ENCODE results near the gene IL21R. TPM values are rescaled to one million over a fixed set of nuclear protein-coding genes. Genes with fewer than 3 reads are reported as not detected.

IL21R gene
- total RNA-seq, 1 experiment from 2014 or later, result 1.9 TPM

DNA sequence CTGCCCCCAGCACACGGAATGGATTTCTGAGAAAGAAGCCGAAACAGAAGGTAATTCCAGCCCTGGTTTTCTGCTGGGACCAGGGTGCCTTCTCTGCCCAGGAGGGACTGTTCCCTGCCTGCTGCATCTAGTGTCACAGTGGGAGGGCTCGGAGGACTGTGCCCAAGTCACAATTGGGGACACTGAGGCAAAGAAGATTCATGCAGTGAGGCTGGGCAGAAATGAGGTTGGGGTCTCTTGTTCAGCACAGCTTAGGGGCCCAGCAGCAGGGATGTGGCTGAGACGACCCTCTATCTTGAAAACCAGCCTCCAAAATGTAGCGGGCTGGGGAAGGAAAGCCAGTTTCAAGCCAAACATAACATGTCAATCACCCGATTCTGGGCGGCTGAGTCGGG lies 592 bp downstream of the IL21R start:
- H3K79me2 ChIP-seq (ENCODE audit: low read length), result no peaks in the 10 kb centered on the region
- H3K4me2 ChIP-seq (ENCODE audit: low read depth, low read length, poor library complexity, severe bottlenecking), result peak overlapping the region; percentile 70
- no peaks in the 10 kb centered on the region for H3K36me3 ChIP-seq (ENCODE audit: insufficient read depth, low read length)
- H3K4me3 ChIP-seq (ENCODE audit: low read length), result peak overlapping the region; percentile 38; the same call in 1 of the 2 replicates
- no peak overlapping the region for H2AFZ ChIP-seq (ENCODE audit: low read length)
- H3K9me3 ChIP-seq (ENCODE audit: low read length), result no peaks in the 10 kb centered on the region
- peaks cover 2% of the 10 kb centered on the region; the same call in 1 of the 2 replicates for H4K20me1 ChIP-seq (ENCODE audit: insufficient read depth, low read depth, low read length)
- no peak for DNase-seq
- no peaks in the 10 kb centered on the region for H3K9me2 ChIP-seq (replicated peaks; ENCODE audit: insufficient read depth, low read length)
- H3K9ac ChIP-seq (ENCODE audit: low read length), result peak overlapping the region; percentile 37
- H3K27me3 ChIP-seq (ENCODE audit: low read length), result no peaks in the 10 kb centered on the region
- H3K27ac ChIP-seq (ENCODE audit: low read length), result no peak overlapping the region
- H3K4me1 ChIP-seq (ENCODE audit: low read length), result peaks cover 46% of the 10 kb centered on the region

DNA sequence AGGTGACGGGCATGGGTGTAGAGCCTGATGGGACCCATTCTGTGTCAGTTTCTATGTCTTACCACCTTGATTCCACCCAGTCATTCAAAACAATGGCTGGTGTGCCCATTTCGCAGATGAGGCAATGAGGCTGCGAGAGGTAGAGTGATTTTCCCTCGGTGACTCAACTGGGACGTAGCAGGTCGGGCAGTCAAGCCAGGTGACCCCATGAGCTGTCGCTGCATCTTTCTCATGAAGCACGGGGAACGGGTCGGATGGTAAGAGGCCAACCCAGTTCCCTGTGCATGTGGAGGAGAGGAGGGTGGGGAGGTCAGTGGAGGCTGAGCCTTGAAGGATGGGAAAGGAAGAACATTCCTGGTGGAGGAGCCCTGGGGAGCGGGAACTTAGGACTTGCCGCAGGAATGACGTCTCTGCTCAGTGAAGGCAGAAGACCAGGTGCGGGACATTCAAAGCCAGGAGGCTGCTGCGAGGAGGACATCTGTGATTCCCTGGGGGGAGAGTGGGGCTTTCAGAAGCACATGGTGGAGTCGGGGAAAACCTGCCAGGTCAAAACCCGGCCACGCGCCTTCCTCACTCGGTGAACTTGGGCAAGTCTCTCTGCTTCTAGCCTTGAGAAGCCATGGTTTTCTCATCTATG lies 1.1 kb downstream of the IL21R start:
- Histone ChIP-seq H3K4me3 (ENCODE audit: low read length) (no peak overlapping the region; the same call in 1 of the 2 replicates), H3K9ac (ENCODE audit: low read length) (no peak overlapping the region), H2AFZ (ENCODE audit: low read length) (no peak overlapping the region), H3K36me3 (ENCODE audit: insufficient read depth, low read length) (no peaks in the 10 kb centered on the region), H4K20me1 (ENCODE audit: insufficient read depth, low read depth, low read length) (peaks cover 2% of the 10 kb centered on the region; the same call in 1 of the 2 replicates), H3K9me3 (ENCODE audit: low read length) (no peaks in the 10 kb centered on the region), H3K9me2 (replicated peaks; ENCODE audit: insufficient read depth, low read length) (no peaks in the 10 kb centered on the region), H3K27me3 (ENCODE audit: low read length) (no peaks in the 10 kb centered on the region), H3K4me1 (ENCODE audit: low read length) (peaks cover 41% of the 10 kb centered on the region), H3K79me2 (ENCODE audit: low read length) (no peaks in the 10 kb centered on the region), H3K4me2 (ENCODE audit: low read depth, low read length, poor library complexity, severe bottlenecking) (no peak overlapping the region), H3K27ac (ENCODE audit: low read length) (no peak overlapping the region)
- no peak for DNase-seq

DNA sequence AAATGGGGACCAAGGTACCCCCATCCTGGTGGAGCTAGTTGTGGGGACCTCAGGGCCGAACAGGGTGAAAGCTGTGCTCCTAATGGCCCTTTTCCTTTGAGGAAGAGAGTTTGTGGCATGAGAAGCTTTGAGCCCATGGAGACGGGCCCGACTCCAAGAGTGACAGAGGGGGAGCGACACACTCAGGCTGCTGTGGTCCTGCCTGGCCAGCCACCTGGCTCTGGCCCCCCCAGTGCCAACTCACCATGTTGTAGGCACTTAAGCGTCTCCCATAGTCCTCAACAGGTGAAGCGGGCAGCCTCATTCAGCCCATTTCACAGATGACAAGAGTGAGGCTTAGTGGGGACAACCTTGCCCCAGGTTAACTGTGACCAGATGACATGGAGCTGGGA lies 1.6 kb downstream of the IL21R start:
- Histone ChIP-seq H2AFZ (ENCODE audit: low read length) (no peak overlapping the region), H3K27ac (ENCODE audit: low read length) (no peak overlapping the region), H4K20me1 (ENCODE audit: insufficient read depth, low read depth, low read length) (peaks cover 2% of the 10 kb centered on the region; the same call in 1 of the 2 replicates), H3K4me1 (ENCODE audit: low read length) (peaks cover 36% of the 10 kb centered on the region), H3K4me3 (ENCODE audit: low read length) (no peak overlapping the region), H3K27me3 (ENCODE audit: low read length) (no peaks in the 10 kb centered on the region), H3K4me2 (ENCODE audit: low read depth, low read length, poor library complexity, severe bottlenecking) (no peak overlapping the region), H3K36me3 (ENCODE audit: insufficient read depth, low read length) (no peaks in the 10 kb centered on the region), H3K79me2 (ENCODE audit: low read length) (no peaks in the 10 kb centered on the region), H3K9me3 (ENCODE audit: low read length) (no peaks in the 10 kb centered on the region), H3K9ac (ENCODE audit: low read length) (no peak overlapping the region), H3K9me2 (replicated peaks; ENCODE audit: insufficient read depth, low read length) (no peaks in the 10 kb centered on the region)
- no peak for DNase-seq

DNA sequence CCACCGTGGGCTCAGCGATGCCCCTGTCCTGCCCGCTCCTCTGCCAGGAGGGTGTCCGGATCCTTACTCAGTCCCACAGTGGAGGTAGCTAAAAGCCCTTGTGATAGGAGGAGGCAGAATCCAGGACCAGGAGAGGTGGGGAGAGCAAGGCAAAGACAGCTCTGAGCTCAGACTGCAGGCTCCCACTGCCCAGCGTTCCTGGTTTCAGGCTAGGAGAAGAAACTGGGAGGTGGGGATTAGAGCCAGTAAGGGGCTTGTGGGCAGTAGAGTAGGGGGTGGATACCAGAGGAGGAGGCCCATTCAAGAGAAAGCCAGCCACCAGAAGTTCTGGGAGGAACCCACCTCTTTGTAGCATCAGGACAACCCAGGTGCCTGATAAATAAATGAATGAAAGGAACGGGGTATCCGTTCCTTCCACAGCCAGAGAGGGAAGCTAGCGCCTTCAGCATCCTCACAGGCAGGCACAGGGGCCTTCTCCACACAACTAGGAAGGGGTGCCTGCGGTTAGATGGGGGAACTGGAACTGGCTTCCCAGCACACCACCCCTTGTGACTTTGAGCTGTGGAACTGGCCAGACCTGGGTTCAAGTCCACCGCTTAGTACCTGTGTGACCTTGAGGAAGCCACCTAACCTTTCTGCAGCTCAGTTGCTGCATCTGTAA lies 2.3 kb downstream of the IL21R start:
- H3K4me2 ChIP-seq (ENCODE audit: low read depth, low read length, poor library complexity, severe bottlenecking), result no peak overlapping the region
- H3K9ac ChIP-seq (ENCODE audit: low read length), result no peak overlapping the region
- H3K4me1 ChIP-seq (ENCODE audit: low read length), result peaks cover 29% of the 10 kb centered on the region
- H2AFZ ChIP-seq (ENCODE audit: low read length), result no peak overlapping the region
- H4K20me1 ChIP-seq (ENCODE audit: insufficient read depth, low read depth, low read length), result peaks cover 2% of the 10 kb centered on the region; the same call in 1 of the 2 replicates
- H3K4me3 ChIP-seq (ENCODE audit: low read length), result no peak overlapping the region
- no peaks in the 10 kb centered on the region for H3K27me3 ChIP-seq (ENCODE audit: low read length)
- H3K9me2 ChIP-seq (replicated peaks; ENCODE audit: insufficient read depth, low read length), result no peaks in the 10 kb centered on the region
- H3K27ac ChIP-seq (ENCODE audit: low read length), result no peak overlapping the region
- no peaks in the 10 kb centered on the region for H3K9me3 ChIP-seq (ENCODE audit: low read length)
- no peaks in the 10 kb centered on the region for H3K36me3 ChIP-seq (ENCODE audit: insufficient read depth, low read length)
- no peak for DNase-seq
- no peaks in the 10 kb centered on the region for H3K79me2 ChIP-seq (ENCODE audit: low read length)

DNA sequence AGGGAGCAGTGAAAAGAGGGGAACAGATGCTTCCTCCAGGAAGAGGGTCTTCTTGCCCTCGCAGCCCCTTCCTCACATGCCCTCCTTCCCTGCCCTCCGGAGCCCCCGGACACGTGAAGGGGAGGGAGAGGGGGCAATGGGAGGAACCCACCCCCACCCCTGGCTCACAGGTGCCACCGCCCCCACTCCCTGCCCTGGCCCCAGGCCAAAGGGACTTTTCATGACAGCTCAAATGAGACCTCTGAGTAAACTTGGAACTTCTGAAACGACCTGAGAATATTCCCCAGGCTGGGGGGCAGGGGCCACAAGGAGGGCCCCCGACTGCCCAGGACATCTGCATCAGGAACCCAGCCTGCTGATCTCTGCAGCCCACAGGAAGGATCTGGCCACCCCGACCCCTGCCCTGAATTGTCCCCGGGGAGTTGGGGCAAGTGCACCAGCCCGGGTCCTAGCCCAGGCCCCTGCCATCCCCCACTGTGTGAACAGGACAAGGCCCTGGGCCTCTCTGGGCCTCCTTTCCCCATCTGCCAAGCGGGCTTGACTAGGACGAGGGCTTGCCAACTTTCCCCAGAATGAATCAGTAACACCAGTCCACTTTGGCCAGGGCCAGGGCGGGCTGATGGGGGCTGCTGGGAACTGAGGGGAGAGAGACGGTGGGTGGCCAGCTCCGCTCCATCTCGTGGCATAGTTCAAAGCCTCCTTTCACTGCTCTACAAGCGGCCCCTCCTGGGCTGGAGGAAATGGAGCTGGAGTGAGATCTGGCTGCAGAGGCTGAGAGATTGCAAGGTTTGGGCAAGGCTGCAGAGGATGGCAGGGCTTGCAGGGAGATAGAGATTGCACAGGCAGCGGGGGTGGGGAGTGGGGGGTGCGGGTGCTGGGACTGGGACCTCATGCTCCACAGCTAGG lies 3.8 kb downstream of the IL21R start:
- peaks cover 2% of the 10 kb centered on the region; the same call in 1 of the 2 replicates for H4K20me1 ChIP-seq (ENCODE audit: insufficient read depth, low read depth, low read length)
- no peak overlapping the region for H3K4me3 ChIP-seq (ENCODE audit: low read length)
- no peak for DNase-seq
- H3K9ac ChIP-seq (ENCODE audit: low read length), result no peak overlapping the region
- no peaks in the 10 kb centered on the region for H3K9me3 ChIP-seq (ENCODE audit: low read length)
- H3K27me3 ChIP-seq (ENCODE audit: low read length), result no peaks in the 10 kb centered on the region
- H3K36me3 ChIP-seq (ENCODE audit: insufficient read depth, low read length), result no peaks in the 10 kb centered on the region
- H3K79me2 ChIP-seq (ENCODE audit: low read length), result no peaks in the 10 kb centered on the region
- H3K4me2 ChIP-seq (ENCODE audit: low read depth, low read length, poor library complexity, severe bottlenecking), result no peak overlapping the region
- H3K9me2 ChIP-seq (replicated peaks; ENCODE audit: insufficient read depth, low read length), result no peaks in the 10 kb centered on the region
- no peak overlapping the region for H2AFZ ChIP-seq (ENCODE audit: low read length)
- peaks cover 23% of the 10 kb centered on the region for H3K4me1 ChIP-seq (ENCODE audit: low read length)
- H3K27ac ChIP-seq (ENCODE audit: low read length), result no peak overlapping the region

DNA sequence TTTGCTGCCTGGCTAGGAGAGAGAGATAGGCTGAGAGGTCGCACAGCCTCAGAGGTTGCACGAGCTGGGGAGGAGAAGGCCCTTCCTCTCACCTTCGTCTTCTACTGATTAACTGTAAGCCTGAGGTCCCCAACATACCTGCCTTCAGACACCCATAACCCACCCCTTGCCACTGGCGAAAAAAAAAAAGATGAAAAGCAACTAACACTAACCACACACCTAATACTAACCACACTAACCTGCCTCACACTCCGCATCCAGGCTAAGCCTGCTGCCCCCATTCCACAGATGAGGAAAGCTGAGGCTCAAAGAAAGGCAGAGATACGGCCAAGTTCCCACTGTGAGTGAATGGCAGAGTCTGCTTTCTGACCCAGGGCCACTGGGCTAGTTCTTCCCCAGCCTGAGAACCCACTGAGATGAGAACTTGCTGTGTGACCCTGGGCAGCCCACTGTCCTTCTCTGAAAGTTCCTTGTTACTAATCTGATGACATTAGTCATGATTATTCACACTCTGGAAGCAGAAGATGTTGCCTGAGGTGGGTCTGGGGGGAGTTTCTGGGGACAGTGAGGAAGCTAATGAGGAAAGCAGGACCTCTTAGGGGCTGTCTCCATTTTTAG lies 4.6 kb downstream of the IL21R start:
- Histone ChIP-seq H3K4me3 (ENCODE audit: low read length) (no peak overlapping the region), H3K9me3 (ENCODE audit: low read length) (no peaks in the 10 kb centered on the region), H3K9me2 (replicated peaks; ENCODE audit: insufficient read depth, low read length) (no peaks in the 10 kb centered on the region), H3K4me2 (ENCODE audit: low read depth, low read length, poor library complexity, severe bottlenecking) (no peak overlapping the region), H3K27ac (ENCODE audit: low read length) (no peak overlapping the region), H2AFZ (ENCODE audit: low read length) (no peak overlapping the region), H3K9ac (ENCODE audit: low read length) (no peak overlapping the region), H3K27me3 (ENCODE audit: low read length) (no peaks in the 10 kb centered on the region), H4K20me1 (ENCODE audit: insufficient read depth, low read depth, low read length) (peaks cover 2% of the 10 kb centered on the region; the same call in 1 of the 2 replicates), H3K79me2 (ENCODE audit: low read length) (no peaks in the 10 kb centered on the region), H3K4me1 (ENCODE audit: low read length) (peaks cover 19% of the 10 kb centered on the region), H3K36me3 (ENCODE audit: insufficient read depth, low read length) (no peaks in the 10 kb centered on the region)
- no peak for DNase-seq

DNA sequence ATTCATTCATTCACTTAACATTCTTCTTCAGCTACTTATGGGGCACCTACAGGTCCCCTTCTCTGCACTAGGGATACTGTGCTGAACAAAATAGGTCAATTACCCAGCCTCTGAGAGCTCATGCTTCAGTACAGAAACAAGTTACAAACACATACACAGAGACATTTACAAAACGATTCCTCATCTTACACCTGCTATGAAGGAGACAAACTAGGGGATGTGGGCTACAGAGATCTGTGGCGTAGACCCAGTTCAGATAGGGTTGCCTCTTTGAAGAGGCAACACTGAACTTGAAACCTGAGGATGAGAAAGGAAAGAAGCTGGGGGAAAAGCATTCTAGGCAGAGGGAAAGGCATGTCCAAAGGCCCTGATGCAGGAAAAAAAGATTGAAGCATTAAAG lies 5.2 kb downstream of the IL21R start:
- H3K27me3 ChIP-seq (ENCODE audit: low read length), result no peaks in the 10 kb centered on the region
- H3K4me2 ChIP-seq (ENCODE audit: low read depth, low read length, poor library complexity, severe bottlenecking), result no peak overlapping the region
- H3K9me2 ChIP-seq (replicated peaks; ENCODE audit: insufficient read depth, low read length), result no peaks in the 10 kb centered on the region
- no peaks in the 10 kb centered on the region for H3K9me3 ChIP-seq (ENCODE audit: low read length)
- no peaks in the 10 kb centered on the region for H3K79me2 ChIP-seq (ENCODE audit: low read length)
- H4K20me1 ChIP-seq (ENCODE audit: insufficient read depth, low read depth, low read length), result peaks cover 2% of the 10 kb centered on the region; the same call in 1 of the 2 replicates
- H3K4me3 ChIP-seq (ENCODE audit: low read length), result no peak overlapping the region
- H3K36me3 ChIP-seq (ENCODE audit: insufficient read depth, low read length), result no peaks in the 10 kb centered on the region
- H3K9ac ChIP-seq (ENCODE audit: low read length), result no peak overlapping the region
- no peak for DNase-seq
- no peak overlapping the region for H3K27ac ChIP-seq (ENCODE audit: low read length)
- peaks cover 14% of the 10 kb centered on the region for H3K4me1 ChIP-seq (ENCODE audit: low read length)
- H2AFZ ChIP-seq (ENCODE audit: low read length), result no peak overlapping the region

Measured in Karpas-422 (cell line).